ENCODE results near the gene RAP1GAP.

RAP1GAP gene

GRCh38 chr1:21610027-21610426, 59.1 kb downstream of the RAP1GAP start:
- H3K27ac Mint-ChIP-seq, result no peak overlapping the region
- H3K36me3 Mint-ChIP-seq (ENCODE audit: low read depth), result no peaks in the 10 kb centered on the region
- H3K27me3 Mint-ChIP-seq, result no peaks in the 10 kb centered on the region
- no peak overlapping the region for H3K4me3 Mint-ChIP-seq
- no peaks in the 10 kb centered on the region for H3K9me3 Mint-ChIP-seq
- H3K4me1 Mint-ChIP-seq (ENCODE audit: low read depth), result peaks cover 10% of the 10 kb centered on the region

- Mint-ChIP-seq H3K4me3 (no peak overlapping the region), H3K4me1 (ENCODE audit: low read depth) (peaks cover 10% of the 10 kb centered on the region), H3K27ac (no peak overlapping the region), H3K9me3 (no peaks in the 10 kb centered on the region), H3K27me3 (no peaks in the 10 kb centered on the region), H3K36me3 (ENCODE audit: low read depth) (no peaks in the 10 kb centered on the region)
Observed at GRCh38 chr1:21608798-21609197, 60.4 kb downstream of the RAP1GAP start.

DNA sequence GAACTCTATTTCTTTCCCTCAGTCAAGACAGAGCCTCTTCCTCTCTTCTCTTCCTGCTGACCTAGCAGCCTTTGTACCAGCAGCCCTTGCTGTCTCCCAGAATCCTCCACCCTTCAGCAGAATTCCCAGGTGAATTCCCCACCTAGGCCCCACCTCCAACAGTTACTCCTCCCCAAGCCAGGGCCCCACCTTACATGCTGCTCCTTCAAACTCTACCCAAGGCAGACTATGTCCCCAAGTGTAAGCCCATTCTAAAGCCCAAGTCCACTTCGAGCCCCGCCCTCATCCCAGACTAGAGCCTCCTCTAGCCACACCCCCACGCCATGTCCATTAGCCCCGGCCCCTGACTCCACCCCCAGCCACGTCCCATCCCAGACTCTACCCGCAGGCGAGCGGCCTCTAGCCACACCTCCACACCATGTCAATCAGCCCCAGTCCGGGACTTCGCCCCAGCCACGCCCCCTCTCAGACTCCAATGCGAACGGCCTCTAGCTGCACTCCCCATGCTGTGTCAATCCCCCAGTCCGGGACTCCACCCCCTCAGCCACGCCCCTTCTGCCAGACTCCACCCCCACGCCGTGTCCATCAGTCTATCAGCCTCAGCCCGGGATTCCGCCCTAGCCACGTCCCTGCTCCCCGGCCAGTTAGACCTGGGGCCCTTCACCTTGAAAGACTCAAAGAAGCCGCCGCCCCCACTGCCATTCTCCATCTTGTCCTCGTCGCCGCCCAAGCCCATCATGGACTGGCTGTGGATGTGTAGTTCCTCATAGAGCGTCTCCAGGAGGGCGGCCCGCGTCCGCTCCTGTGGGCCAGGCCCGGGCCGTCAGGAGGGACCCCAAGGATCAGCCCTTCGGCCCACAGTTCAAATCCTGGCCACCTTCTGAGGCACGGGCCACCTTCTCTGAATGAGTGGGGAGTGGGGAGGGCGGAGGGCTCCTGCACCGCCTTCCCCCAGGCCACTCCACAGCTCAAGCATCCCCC, 61.3 kb downstream of the RAP1GAP start:
- Mint-ChIP-seq H3K27me3 (no peaks in the 10 kb centered on the region), H3K4me3 (peak overlapping the region; percentile 1)

DNA sequence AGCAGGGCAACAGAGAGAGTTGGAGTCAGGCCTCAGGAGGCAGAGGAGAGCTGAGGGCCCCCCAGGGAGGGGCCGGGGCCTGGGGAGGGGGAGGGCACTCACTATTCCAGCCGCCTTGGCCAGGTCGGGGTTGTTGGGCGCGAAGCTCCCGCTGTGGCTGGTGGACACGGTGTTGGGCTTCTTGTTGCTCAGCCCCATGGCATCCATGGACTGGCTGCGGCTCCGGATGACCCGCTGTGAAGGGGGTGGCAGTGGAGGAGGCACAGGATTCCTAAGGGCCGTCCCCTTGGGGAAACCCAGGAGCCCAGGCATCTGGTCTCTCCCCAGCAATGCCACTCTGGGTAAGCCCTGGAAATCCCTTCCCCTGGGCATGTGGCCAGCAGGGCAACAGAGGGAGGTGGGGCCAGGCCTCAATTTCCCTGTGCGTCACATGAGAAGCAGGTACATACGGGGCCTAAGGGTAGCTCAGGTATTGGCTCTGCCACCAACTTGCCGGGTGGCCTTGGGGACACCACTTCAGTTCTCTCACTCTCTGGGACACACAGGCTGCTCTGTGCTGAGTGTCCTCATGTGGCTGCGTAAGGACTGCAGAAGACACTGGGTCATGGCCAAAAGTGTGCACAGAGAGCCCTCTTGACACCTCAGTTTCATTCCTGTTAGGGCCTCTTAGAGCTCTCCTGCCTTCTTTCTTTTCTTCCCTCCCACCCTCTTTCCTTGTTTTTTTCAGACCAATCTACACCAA, 63.0 kb downstream of the RAP1GAP start:
- Mint-ChIP-seq H3K9me3 (no peaks in the 10 kb centered on the region), H3K4me3 (no peak overlapping the region), H3K27me3 (no peaks in the 10 kb centered on the region), H3K4me1 (ENCODE audit: low read depth) (peaks cover 10% of the 10 kb centered on the region), H3K27ac (no peak overlapping the region), H3K36me3 (ENCODE audit: low read depth) (no peaks in the 10 kb centered on the region)

More for the DNA sequence above, 61.3 kb downstream of the RAP1GAP start:
- Mint-ChIP-seq H3K9me3 (no peaks in the 10 kb centered on the region), H3K27ac (no peak overlapping the region), H3K4me1 (ENCODE audit: low read depth) (peaks cover 10% of the 10 kb centered on the region), H3K36me3 (ENCODE audit: low read depth) (no peaks in the 10 kb centered on the region)

DNA sequence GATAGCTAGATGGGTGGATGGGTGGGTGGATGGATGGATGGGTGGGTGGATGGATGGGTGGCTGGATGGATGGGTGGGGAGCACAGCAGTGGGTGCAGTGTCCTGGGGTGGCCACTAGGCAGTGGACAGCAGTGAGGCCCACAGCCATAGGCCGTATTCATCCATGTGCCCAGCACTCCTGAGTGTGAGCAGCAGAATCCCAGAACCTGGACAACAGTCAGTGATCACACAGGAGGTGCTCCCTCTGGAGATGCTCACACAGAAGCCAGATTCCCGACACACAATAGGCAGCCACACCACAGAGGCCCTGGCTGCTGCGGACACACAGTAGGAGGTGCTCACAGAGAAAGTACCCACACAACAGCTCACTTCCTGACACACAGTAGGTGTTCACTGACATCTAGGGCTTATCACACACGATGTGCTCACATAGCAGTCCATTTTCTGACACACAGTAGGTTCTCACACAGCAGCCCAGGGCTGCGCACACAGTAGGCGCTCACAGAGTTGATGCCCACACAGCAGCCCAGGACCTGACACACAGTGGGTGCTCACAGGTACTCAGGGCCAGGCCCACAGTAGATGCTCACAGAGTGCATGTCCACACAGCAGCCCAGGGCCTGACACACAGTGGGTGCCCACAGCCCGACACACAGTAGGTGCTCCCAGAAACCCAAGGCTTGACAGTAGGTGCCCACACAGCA, 64.0 kb downstream of the RAP1GAP start:
- Mint-ChIP-seq H3K4me3 (no peak overlapping the region), H3K27ac (no peak overlapping the region), H3K36me3 (ENCODE audit: low read depth) (no peaks in the 10 kb centered on the region), H3K9me3 (no peaks in the 10 kb centered on the region), H3K27me3 (no peaks in the 10 kb centered on the region), H3K4me1 (ENCODE audit: low read depth) (peaks cover 10% of the 10 kb centered on the region)

GRCh38 chr1:21604208-21604957, 64.8 kb downstream of the RAP1GAP start:
- no peaks in the 10 kb centered on the region for H3K27me3 Mint-ChIP-seq
- no peaks in the 10 kb centered on the region for H3K36me3 Mint-ChIP-seq (ENCODE audit: low read depth)
- no peaks in the 10 kb centered on the region for H3K9me3 Mint-ChIP-seq
- H3K4me1 Mint-ChIP-seq (ENCODE audit: low read depth), result peaks cover 10% of the 10 kb centered on the region
- no peak overlapping the region for H3K4me3 Mint-ChIP-seq
- no peak overlapping the region for H3K27ac Mint-ChIP-seq

DNA sequence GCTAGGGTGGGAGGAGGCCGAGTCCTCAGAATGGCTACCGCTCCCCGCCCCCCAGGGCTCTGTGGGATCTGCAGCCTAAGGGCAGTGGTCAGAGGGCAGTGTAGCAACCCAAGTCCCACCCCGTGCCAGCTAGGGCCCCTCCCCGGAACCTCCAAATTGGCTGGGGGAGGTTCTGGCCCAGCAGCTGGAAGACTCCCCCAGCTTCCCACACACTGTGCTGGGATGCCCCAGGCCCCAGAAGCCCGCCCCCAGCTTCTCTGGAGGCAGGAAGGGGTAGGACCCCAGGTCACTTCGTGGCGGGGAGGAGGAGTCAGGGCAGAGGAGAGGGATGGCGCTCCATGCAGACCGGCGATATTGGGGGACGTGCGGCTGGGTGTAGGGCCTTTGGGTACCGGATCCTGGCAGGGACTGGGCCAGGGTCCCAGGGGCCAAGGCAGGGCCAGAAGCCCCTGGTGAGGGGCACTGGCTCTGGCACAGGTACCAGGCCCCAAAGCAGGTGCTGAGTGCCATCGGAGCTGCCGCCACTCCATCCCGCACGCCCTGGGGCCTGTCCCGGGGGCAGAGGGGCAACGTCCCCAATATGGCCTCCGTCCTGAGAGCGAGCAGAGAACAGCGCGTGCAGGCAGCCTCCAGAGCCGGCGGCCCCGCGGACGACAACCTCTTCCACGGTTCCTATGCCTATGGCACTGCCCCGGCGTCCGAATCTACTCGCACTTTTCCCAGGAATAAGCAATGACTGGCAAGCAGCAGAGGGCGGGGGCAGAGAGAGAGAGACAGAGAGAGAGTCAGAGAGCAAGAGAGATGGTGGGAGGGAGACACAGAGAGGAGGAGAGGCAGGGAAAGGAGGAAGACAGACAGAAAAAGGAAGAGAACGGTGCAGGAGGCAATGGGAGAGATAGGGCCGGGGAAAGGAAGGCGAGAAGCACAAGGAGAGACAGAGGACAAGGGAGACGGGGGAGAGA, 65.7 kb downstream of the RAP1GAP start:
- H3K36me3 Mint-ChIP-seq (ENCODE audit: low read depth), result no peaks in the 10 kb centered on the region
- no peaks in the 10 kb centered on the region for H3K9me3 Mint-ChIP-seq
- H3K27ac Mint-ChIP-seq, result no peak overlapping the region
- H3K27me3 Mint-ChIP-seq, result no peaks in the 10 kb centered on the region
- peaks cover 10% of the 10 kb centered on the region for H3K4me1 Mint-ChIP-seq (ENCODE audit: low read depth)
- H3K4me3 Mint-ChIP-seq, result no peak overlapping the region

- H3K36me3 Mint-ChIP-seq (ENCODE audit: low read depth), result no peaks in the 10 kb centered on the region
- H3K27me3 Mint-ChIP-seq, result peaks cover 3% of the 10 kb centered on the region
- no peaks in the 10 kb centered on the region for H3K4me1 Mint-ChIP-seq (ENCODE audit: low read depth)
- H3K27ac Mint-ChIP-seq, result no peak overlapping the region
- H3K9me3 Mint-ChIP-seq, result no peaks in the 10 kb centered on the region
- H3K4me3 Mint-ChIP-seq, result no peak overlapping the region
Observed at GRCh38 chr1:21601278-21602048, 67.7 kb downstream of the RAP1GAP start.

- Mint-ChIP-seq H3K4me1 (ENCODE audit: low read depth) (no peaks in the 10 kb centered on the region), H3K4me3 (no peak overlapping the region), H3K9me3 (no peaks in the 10 kb centered on the region), H3K36me3 (ENCODE audit: low read depth) (no peaks in the 10 kb centered on the region), H3K27me3 (peaks cover 9% of the 10 kb centered on the region), H3K27ac (no peak overlapping the region)
Observed at GRCh38 chr1:21599402-21599801, 69.8 kb downstream of the RAP1GAP start.

DNA sequence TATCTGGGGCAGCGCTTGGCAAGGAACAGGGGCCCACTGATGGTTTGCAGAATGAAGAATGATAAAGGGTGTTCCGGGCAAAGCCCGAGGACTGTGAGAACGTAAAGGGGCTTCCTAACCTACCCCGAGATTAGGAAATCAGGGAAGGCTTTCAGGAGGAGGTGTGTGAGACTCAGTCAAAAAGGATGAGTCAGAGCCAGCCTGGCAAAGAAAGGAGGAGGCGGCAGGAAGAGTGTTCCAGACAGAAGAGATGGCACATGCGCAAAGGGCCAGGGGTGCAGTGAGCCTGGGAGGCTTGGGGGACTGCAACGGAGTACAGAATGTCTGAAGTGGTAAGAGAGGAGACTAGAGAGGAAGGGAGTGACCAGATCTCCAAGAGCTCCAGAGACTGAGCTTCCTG, 70.3 kb downstream of the RAP1GAP start:
- H3K36me3 Mint-ChIP-seq (ENCODE audit: low read depth), result no peaks in the 10 kb centered on the region
- H3K27me3 Mint-ChIP-seq, result peaks cover 12% of the 10 kb centered on the region
- H3K9me3 Mint-ChIP-seq, result no peaks in the 10 kb centered on the region
- no peak overlapping the region for H3K27ac Mint-ChIP-seq
- no peak overlapping the region for H3K4me3 Mint-ChIP-seq
- H3K4me1 Mint-ChIP-seq (ENCODE audit: low read depth), result no peaks in the 10 kb centered on the region

DNA sequence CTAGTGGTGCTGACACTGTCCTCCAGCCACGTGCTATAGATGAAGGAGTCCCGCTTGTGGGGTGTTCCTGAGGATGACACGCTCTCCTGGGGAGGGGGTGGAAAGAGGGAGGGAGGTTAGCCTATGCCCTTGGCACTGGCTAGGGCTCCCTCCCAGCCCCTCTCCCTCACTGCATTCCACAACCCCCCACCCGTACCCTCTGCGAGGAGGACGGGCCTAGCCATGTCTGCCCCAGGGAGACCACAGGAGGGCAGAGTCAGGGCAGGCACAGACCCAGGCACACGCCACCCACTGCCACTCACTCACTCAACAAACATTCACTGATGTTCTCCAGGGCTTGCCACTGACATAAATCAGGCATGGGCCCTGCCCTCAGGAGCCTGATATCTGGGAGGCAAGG, 70.7 kb downstream of the RAP1GAP start:
- H3K4me3 Mint-ChIP-seq, result no peak overlapping the region
- no peaks in the 10 kb centered on the region for H3K9me3 Mint-ChIP-seq
- peaks cover 12% of the 10 kb centered on the region for H3K27me3 Mint-ChIP-seq
- H3K36me3 Mint-ChIP-seq (ENCODE audit: low read depth), result no peaks in the 10 kb centered on the region
- no peak overlapping the region for H3K27ac Mint-ChIP-seq
- no peaks in the 10 kb centered on the region for H3K4me1 Mint-ChIP-seq (ENCODE audit: low read depth)

- Mint-ChIP-seq H3K36me3 (ENCODE audit: low read depth) (no peaks in the 10 kb centered on the region), H3K4me3 (no peak overlapping the region), H3K9me3 (no peaks in the 10 kb centered on the region), H3K27ac (no peak overlapping the region), H3K4me1 (ENCODE audit: low read depth) (no peaks in the 10 kb centered on the region), H3K27me3 (peaks cover 12% of the 10 kb centered on the region)
Observed at GRCh38 chr1:21597753-21598152, 71.4 kb downstream of the RAP1GAP start.

DNA sequence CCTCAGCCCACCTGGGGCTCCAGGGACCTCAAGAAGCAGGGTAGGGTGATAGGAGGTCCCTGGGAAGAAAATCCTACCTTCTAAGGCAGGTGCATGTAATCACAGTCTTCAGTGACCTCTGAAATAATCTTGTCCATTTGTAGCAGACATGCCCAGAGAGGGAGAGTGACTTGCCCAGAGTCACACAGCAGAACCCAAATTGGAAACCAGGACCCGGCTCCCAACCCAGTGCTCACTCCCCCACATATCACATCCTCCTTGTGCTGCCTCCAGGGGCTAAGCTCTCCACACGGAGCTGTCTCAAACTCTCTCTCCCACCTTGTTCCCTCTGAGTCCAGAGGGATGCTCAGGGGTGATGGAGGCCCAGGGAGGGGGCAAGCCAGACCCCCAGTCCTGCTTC, 72.5 kb downstream of the RAP1GAP start:
- no peak overlapping the region for H3K4me3 Mint-ChIP-seq
- no peaks in the 10 kb centered on the region for H3K9me3 Mint-ChIP-seq
- H3K27ac Mint-ChIP-seq, result no peak overlapping the region
- H3K4me1 Mint-ChIP-seq (ENCODE audit: low read depth), result no peaks in the 10 kb centered on the region
- H3K36me3 Mint-ChIP-seq (ENCODE audit: low read depth), result no peaks in the 10 kb centered on the region
- H3K27me3 Mint-ChIP-seq, result peaks cover 15% of the 10 kb centered on the region
